Airway epithelial cell (primary cell): Measurements from ENCODE around the gene NQO1. TPM values are rescaled to one million over a fixed set of nuclear protein-coding genes. Genes with fewer than 3 reads are reported as not detected.

ENCODE experiments used
- total RNA-seq: library from RNA; depleted of rRNA; stranded (reverse); fragments of >200 nt; gene quantifications from 2 replicates; pipeline ENCODE4 v1.2.3, GENCODE V29; 2015

The NQO1 gene
- 159 TPM in 2 replicates for total RNA-seq

DNA sequence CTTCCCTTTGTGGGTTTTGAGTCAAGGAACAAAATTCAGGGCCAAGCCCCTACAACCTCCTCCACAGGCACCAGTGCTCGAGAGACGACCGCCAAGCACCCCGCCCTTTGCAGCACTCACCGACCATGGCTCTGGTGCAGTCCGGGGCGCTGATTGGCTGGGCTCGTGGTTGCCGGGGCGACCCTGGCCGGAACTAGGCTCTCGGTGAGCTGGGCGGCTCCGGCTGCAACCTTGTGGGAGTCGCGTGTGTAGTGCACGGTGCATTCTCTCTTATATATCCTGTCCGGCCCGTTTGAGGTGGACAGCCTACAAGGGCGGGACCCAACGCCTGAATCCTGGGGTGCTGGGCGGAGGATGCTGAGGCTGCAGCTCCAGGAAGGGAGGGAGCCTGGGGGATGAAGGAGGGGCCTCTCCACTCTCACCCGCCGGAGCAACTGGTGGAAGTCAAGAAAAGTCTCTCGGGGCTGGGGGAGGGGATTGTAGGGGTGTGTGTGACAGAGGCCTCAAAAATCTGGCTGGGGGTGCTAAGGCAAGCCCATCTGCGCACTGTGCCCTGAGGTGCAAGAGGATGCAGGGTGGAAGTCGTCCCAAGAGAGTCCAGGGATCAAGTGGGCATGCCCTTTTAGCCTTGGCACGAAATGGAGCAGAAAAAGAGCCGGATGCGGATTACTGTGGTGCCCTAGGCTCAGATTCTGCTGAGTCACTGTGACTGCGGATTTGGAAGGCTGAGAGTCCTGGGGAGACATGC is at the start of gene NQO1:
Gene NQO1, minus strand, starts transcription at position 248 of the 748 bp plus-strand sequence. Its CDS starts 121 bp downstream, at position 127.

DNA sequence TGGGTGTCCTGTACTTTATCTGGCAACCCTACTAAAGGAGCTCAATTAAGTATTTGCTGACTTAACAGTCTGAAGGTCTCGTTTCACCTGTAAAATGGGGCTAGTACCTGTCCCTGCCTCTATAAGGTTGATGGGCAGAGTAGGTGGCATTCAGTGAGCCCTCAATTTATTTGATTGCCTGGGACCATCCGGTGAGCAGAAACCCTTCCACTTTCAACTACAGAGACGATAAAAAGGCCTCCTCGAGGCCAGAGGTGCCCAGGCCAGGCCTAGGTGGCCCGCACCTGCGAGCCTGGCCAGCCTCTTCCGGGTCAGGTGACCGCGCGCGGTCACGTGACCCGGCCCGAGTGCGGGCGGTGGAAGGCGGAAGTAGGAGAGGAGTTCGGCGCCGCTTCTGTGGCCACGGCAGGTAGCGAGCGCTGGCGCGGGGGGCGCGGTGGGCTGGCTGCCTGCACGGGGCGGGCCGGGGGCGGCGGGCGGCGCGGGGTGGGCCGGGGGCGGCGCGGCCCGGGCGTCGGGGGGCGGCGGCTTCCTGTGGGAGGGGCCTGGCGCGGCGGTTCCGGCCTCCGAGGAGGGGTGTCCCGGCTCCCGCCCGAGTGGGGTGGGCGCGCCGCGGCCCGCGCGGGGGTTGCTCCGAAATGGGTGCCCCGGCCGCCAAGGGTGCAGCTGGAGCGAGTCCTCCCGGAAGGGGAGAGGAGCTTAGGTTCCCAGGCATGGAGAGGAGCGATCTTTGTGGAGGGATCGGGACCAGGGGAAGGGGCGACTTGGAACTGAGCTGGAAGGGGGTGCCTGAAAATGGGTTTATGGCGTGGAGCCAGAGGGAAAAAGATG is 35.8 kb upstream of the NQO1 start, which contains the start of gene WWP2:
Gene WWP2, plus strand, starts transcription at position 350 of the 831 bp plus-strand sequence. CDS start 24,679 bp downstream, outside the sequence.

DNA sequence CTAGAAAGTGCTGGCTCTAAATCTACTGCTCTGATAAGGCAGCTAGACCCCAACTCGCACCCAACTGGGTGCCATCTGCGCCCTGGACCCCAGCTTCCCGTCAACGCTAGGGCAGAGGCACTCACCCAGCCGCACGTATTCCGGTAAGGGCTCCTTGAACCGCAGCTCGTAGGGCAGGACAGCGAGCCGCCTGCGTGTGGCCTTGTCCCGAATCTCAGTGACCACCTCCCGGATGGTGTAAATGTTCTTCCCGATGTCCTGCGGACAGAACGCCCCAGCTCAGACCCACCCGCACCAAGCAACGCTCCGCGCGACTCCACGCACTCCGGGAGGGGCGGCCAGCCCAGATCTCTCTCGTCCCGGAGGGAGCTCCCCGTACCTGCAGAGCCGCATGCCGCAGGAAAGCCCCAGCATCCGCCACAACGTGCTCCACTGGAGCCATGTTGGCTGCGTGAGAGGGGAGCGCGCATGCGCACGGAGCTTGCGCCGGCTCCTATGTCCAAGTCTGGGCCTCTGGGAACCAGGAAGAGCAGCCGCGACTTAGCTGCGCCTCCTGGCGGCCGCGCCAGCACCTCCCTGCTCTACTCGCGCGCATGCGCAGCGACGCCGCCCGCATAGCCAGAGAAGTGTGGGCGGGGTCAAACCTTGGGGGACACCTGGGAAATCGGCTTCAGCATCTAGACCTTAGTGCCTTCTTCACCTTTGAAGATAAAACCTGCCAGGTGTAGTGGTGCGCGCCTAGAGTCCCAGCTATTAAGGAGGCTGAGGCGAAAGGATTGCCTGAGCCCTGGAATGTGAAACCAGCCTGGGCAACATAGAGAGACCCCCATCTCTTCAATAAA is 28.3 kb upstream of the NQO1 start, which contains the start of gene NOB1:
Gene NOB1, minus strand, starts transcription at position 458 of the 842 bp plus-strand sequence. Its CDS starts 16 bp downstream, at position 442.

Other genes with a start within 250 kb of the NQO1 start
- 5.5 and 11.8 TPM in 2 replicates for gene NFAT5, start 160.6 kb downstream of the NQO1 start, total RNA-seq
- gene NOB1, start 28.4 kb upstream of the NQO1 start, total RNA-seq = 39.8 and 47.3 TPM in 2 replicates
- gene WWP2, start 35.8 kb upstream of the NQO1 start, total RNA-seq = 16.5 and 17.4 TPM in 2 replicates
- gene CLEC18A, start 224.8 kb upstream of the NQO1 start, total RNA-seq = 0.05 and 0.07 TPM in 2 replicates